ENCODE data around the gene NELFA.

DNA sequence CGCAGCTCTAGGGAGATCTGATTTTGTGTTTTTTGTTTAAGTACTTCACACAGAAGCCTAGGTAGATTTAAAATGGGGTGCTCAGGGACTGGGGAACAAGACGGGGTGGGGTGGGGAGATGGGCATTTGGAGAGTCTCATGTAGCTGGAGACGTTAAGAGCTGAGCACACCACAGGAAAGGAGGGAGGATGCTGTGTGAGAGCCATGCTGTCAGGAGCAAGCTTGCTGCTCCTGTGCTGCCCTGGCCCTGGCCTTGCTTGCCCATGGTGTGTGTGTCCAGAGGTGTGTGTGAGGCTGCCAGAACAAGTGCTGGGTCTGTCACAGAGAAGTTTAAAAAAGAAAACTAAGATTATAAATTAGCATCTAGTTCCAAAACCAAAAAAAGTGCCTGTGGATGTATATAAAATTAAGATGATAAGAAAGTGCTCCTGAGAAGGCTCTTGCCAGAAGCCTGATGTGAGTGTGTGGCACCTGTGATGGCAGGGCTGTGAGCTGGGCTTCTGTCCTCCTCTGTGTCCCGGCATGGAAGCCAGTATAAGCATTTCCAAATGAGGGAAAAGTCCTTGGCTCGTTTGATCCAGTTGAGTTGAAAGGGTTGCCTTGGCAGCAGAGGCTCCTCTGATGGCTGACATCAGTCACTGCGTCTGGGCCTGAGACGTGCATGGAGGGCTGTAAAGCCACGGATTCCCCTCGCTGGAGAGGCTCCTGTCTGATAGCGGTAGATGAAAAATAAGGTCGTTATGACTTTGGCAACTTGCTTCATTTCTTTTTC, 63.5 kb downstream of the NELFA start:
- TF ChIP-seq KAT7 (CRISPR knock-in tag; IDR thresholded peaks at IDR 0.05; ENCODE audit: borderline replicate concordance) (no peak), TBP (CRISPR knock-in tag; IDR thresholded peaks at IDR 0.05) (no peak)
- TF ChIP-seq, protein P1, sequence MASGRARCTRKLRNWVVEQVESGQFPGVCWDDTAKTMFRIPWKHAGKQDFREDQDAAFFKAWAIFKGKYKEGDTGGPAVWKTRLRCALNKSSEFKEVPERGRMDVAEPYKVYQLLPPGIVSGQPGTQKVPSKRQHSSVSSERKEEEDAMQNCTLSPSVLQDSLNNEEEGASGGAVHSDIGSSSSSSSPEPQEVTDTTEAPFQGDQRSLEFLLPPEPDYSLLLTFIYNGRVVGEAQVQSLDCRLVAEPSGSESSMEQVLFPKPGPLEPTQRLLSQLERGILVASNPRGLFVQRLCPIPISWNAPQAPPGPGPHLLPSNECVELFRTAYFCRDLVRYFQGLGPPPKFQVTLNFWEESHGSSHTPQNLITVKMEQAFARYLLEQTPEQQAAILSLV (CRISPR knock-in tag; IDR thresholded peaks at IDR 0.05; ENCODE audit: borderline replicate concordance), result no peak
- TF ChIP-seq, protein P2, sequence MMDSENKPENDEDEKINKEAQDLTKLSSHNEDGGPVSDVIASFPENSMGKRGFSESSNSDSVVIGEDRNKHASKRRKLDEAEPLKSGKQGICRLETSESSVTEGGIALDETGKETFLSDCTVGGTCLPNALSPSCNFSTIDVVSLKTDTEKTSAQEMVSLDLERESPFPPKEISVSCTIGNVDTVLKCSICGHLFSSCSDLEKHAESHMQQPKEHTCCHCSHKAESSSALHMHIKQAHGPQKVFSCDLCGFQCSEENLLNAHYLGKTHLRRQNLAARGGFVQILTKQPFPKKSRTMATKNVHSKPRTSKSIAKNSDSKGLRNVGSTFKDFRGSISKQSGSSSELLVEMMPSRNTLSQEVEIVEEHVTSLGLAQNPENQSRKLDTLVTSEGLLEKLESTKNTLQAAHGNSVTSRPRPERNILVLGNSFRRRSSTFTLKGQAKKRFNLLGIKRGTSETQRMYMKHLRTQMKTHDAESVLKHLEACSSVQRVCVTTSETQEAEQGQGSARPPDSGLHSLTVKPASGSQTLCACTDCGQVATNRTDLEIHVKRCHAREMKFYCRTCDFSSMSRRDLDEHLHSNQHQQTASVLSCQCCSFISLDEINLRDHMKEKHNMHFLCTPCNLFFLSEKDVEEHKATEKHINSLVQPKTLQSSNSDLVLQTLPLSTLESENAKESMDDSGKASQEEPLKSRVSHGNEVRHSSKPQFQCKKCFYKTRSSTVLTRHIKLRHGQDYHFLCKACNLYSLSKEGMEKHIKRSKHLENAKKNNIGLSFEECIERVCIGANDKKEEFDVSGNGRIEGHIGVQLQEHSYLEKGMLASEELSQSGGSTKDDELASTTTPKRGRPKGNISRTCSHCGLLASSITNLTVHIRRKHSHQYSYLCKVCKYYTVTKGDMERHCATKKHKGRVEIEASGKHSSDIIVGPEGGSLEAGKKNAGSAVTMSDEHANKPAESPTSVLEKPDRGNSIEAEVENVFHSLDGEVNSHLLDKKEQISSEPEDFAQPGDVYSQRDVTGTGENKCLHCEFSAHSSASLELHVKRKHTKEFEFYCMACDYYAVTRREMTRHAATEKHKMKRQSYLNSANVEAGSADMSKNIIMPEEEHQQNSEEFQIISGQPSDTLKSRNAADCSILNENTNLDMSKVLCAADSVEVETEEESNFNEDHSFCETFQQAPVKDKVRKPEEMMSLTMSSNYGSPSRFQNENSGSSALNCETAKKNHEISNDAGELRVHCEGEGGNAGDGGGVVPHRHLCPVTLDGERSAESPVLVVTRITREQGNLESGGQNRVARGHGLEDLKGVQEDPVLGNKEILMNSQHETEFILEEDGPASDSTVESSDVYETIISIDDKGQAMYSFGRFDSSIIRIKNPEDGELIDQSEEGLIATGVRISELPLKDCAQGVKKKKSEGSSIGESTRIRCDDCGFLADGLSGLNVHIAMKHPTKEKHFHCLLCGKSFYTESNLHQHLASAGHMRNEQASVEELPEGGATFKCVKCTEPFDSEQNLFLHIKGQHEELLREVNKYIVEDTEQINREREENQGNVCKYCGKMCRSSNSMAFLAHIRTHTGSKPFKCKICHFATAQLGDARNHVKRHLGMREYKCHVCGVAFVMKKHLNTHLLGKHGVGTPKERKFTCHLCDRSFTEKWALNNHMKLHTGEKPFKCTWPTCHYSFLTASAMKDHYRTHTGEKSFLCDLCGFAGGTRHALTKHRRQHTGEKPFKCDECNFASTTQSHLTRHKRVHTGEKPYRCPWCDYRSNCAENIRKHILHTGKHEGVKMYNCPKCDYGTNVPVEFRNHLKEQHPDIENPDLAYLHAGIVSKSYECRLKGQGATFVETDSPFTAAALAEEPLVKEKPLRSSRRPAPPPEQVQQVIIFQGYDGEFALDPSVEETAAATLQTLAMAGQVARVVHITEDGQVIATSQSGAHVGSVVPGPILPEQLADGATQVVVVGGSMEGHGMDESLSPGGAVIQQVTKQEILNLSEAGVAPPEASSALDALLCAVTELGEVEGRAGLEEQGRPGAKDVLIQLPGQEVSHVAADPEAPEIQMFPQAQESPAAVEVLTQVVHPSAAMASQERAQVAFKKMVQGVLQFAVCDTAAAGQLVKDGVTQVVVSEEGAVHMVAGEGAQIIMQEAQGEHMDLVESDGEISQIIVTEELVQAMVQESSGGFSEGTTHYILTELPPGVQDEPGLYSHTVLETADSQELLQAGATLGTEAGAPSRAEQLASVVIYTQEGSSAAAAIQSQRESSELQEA (CRISPR knock-in tag; IDR thresholded peaks at IDR 0.05; ENCODE audit: not compliant biosample characterization), result no peak
